Ectodermal cell (in vitro differentiated cells): ENCODE results near the gene SYNDIG1.

Source experiments
- H3K27ac ChIP-seq: 2 replicates; pipeline ENCODE4 v1.7.0; 2013; ENCODE audit warnings: mild to moderate bottlenecking, low read depth, low read length; ENCODE audit not compliant: insufficient read depth, poor library complexity, severe bottlenecking
- H3K27me3 ChIP-seq: 2 replicates; pipeline ENCODE4 v1.7.0; 2013; ENCODE audit warnings: mild to moderate bottlenecking, low read length; ENCODE audit not compliant: insufficient read depth, control insufficient read depth, poor library complexity, severe bottlenecking
- H3K36me3 ChIP-seq: one replicate; pipeline ENCODE4 v1.7.0; 2013; ENCODE audit warnings: low read length; ENCODE audit not compliant: control insufficient read depth, insufficient read depth
- H3K4me1 ChIP-seq: one replicate; pipeline ENCODE4 v1.7.0; 2013; ENCODE audit warnings: low read length; ENCODE audit not compliant: control insufficient read depth, insufficient read depth
- H3K4me3 ChIP-seq: 2 replicates; pipeline ENCODE4 v1.7.0; 2013; ENCODE audit warnings: low read depth, low read length, control low read depth; ENCODE audit not compliant: insufficient read depth
- H3K9me3 ChIP-seq: 2 replicates; pipeline ENCODE4 v1.7.0; 2013; ENCODE audit warnings: mild to moderate bottlenecking, low read length, moderate library complexity; ENCODE audit not compliant: control insufficient read depth
- WGBS, 2 experiments: methylation state at CpG; one replicate each; pipeline ENCODE4 v1.1.7; 2013; ENCODE audit warnings: missing lambda C conversion rate in 2 of 2; 5-methylcytosine and 5-hydroxymethylcytosine counted together

Gene SYNDIG1

GRCh38 chr20:24483435-24484080 lies 14.1 kb downstream of the SYNDIG1 start:
- H3K4me3 ChIP-seq: no peak overlapping the region
- H3K27ac ChIP-seq: no peak overlapping the region
- H3K36me3 ChIP-seq: no peaks in the 10 kb centered on the region
- H3K4me1 ChIP-seq: peaks cover 8% of the 10 kb centered on the region
- no peaks in the 10 kb centered on the region for H3K9me3 ChIP-seq
- H3K27me3 ChIP-seq: no peaks in the 10 kb centered on the region
- 94 to 95% methylated on average over 18 of the region's 18 CpGs for WGBS, 2 experiments

- Histone ChIP-seq H3K4me3 (no peak overlapping the region), H3K27ac (no peak overlapping the region), H3K4me1 (peaks cover 3% of the 10 kb centered on the region), H3K27me3 (no peaks in the 10 kb centered on the region), H3K36me3 (no peaks in the 10 kb centered on the region), H3K9me3 (no peaks in the 10 kb centered on the region)
- 92 to 93% methylated on average over 8 of the region's 8 CpGs for WGBS, 2 experiments
Measured at GRCh38 chr20:24484081-24484450, 14.6 kb downstream of the SYNDIG1 start.

GRCh38 chr20:24485981-24486380 lies 16.6 kb downstream of the SYNDIG1 start:
- H3K36me3 ChIP-seq: no peaks in the 10 kb centered on the region
- 87 to 97% methylated on average over 1 of the region's 1 CpG for WGBS, 2 experiments
- H3K27me3 ChIP-seq: no peaks in the 10 kb centered on the region

GRCh38 chr20:24487240-24487639 lies 17.8 kb downstream of the SYNDIG1 start:
- 90 to 92% methylated on average over 4 of the region's 4 CpGs for WGBS, 2 experiments
- no peaks in the 10 kb centered on the region for H3K27me3 ChIP-seq
- H3K4me3 ChIP-seq: no peak overlapping the region
- no peaks in the 10 kb centered on the region for H3K9me3 ChIP-seq
- H3K27ac ChIP-seq: no peak overlapping the region
- no peaks in the 10 kb centered on the region for H3K36me3 ChIP-seq
- peaks cover 5% of the 10 kb centered on the region for H3K4me1 ChIP-seq

More at GRCh38 chr20:24485981-24486380, 16.6 kb downstream of the SYNDIG1 start:
- Histone ChIP-seq H3K27ac (no peak overlapping the region), H3K9me3 (no peaks in the 10 kb centered on the region), H3K4me3 (no peak overlapping the region), H3K4me1 (no peaks in the 10 kb centered on the region)

GRCh38 chr20:24487648-24488047 lies 18.2 kb downstream of the SYNDIG1 start:
- Histone ChIP-seq H3K4me1 (peaks cover 9% of the 10 kb centered on the region), H3K9me3 (no peaks in the 10 kb centered on the region), H3K4me3 (no peak overlapping the region), H3K36me3 (no peaks in the 10 kb centered on the region), H3K27me3 (no peaks in the 10 kb centered on the region), H3K27ac (no peak overlapping the region)
- WGBS, 2 experiments: 93% methylated on average over 7 of the region's 7 CpGs

- Histone ChIP-seq H3K27me3 (no peaks in the 10 kb centered on the region), H3K4me1 (peaks cover 10% of the 10 kb centered on the region), H3K4me3 (no peak overlapping the region), H3K9me3 (no peaks in the 10 kb centered on the region), H3K27ac (no peak overlapping the region), H3K36me3 (no peaks in the 10 kb centered on the region)
- 92 to 93% methylated on average over 11 of the region's 11 CpGs for WGBS, 2 experiments
Measured at GRCh38 chr20:24488064-24488799, 18.8 kb downstream of the SYNDIG1 start.

GRCh38 chr20:24488800-24489175 lies 19.4 kb downstream of the SYNDIG1 start:
- H3K9me3 ChIP-seq: no peaks in the 10 kb centered on the region
- WGBS, 2 experiments: 89 to 95% methylated on average over 6 of the region's 6 CpGs
- no peaks in the 10 kb centered on the region for H3K27me3 ChIP-seq
- H3K4me3 ChIP-seq: no peak overlapping the region
- peaks cover 16% of the 10 kb centered on the region for H3K4me1 ChIP-seq
- H3K27ac ChIP-seq: no peak overlapping the region
- H3K36me3 ChIP-seq: no peaks in the 10 kb centered on the region

- Histone ChIP-seq H3K4me1 (peaks cover 19% of the 10 kb centered on the region), H3K9me3 (no peaks in the 10 kb centered on the region), H3K27ac (no peak overlapping the region), H3K27me3 (no peaks in the 10 kb centered on the region), H3K36me3 (no peaks in the 10 kb centered on the region), H3K4me3 (no peak overlapping the region)
- WGBS, 2 experiments: 87 to 96% methylated on average over 5 of the region's 5 CpGs
Measured at GRCh38 chr20:24489193-24489592, 19.8 kb downstream of the SYNDIG1 start.

GRCh38 chr20:24489631-24490260 lies 20.3 kb downstream of the SYNDIG1 start:
- no peak overlapping the region for H3K4me3 ChIP-seq
- H3K36me3 ChIP-seq: no peaks in the 10 kb centered on the region
- 93% methylated on average over 9 of the region's 9 CpGs for WGBS, 2 experiments
- H3K27me3 ChIP-seq: no peaks in the 10 kb centered on the region
- no peak overlapping the region for H3K27ac ChIP-seq
- peaks cover 19% of the 10 kb centered on the region for H3K4me1 ChIP-seq
- no peaks in the 10 kb centered on the region for H3K9me3 ChIP-seq

GRCh38 chr20:24490598-24490997 lies 21.2 kb downstream of the SYNDIG1 start:
- Histone ChIP-seq H3K27ac (no peak overlapping the region), H3K36me3 (no peaks in the 10 kb centered on the region), H3K27me3 (no peaks in the 10 kb centered on the region), H3K9me3 (no peaks in the 10 kb centered on the region), H3K4me3 (no peak overlapping the region), H3K4me1 (peaks cover 19% of the 10 kb centered on the region)
- 95 to 96% methylated on average over 8 of the region's 8 CpGs for WGBS, 2 experiments
